ENCODE data around the gene IFRD1. TPM values are rescaled to one million over a fixed set of nuclear protein-coding genes. Genes with fewer than 3 reads are reported as not detected.

Gene IFRD1
- total and polyA plus RNA-seq, 2 donors (not counting 3 experiments of a cell fraction or from before 2014, with no cell fraction given): 16.8 to 43.3 TPM

GRCh38 chr7:112433289-112433688, 17.0 kb upstream of the IFRD1 start:
- Histone ChIP-seq H3K9ac (replicated peaks; ENCODE audit: extremely low read depth, insufficient read depth, low read length) (no peak overlapping the region), H3K9me1 (replicated peaks; ENCODE audit: control insufficient read depth, extremely low read depth, insufficient read depth, low read length) (no peaks in the 10 kb centered on the region), H2AFZ (ENCODE audit: low read depth, low read length) (no peak overlapping the region), H3K4me1 (ENCODE audit: control insufficient read depth, extremely low read depth, insufficient read depth, low read length) (no peaks in the 10 kb centered on the region), H3K79me2 (ENCODE audit: control insufficient read depth, insufficient read depth, low read length) (no peaks in the 10 kb centered on the region), H3K27ac (ENCODE audit: insufficient read depth, low read depth, low read length) (no peak overlapping the region), H3K4me2 (ENCODE audit: insufficient read depth, low read length) (no peak overlapping the region), H4K20me1 (replicated peaks; ENCODE audit: control insufficient read depth, extremely low read depth, insufficient read depth, low read length) (no peaks in the 10 kb centered on the region), H3K9me3 (replicated peaks; ENCODE audit: control insufficient read depth, insufficient read depth, low read length) (no peaks in the 10 kb centered on the region), H3K27me3 (ENCODE audit: control insufficient read depth in 2 of 2, insufficient read depth in 2 of 2, low read length in 2 of 2) (peaks cover 0 to 5% of the 10 kb centered on the region in 2 experiments), H3K36me3 (ENCODE audit: control insufficient read depth in 2 of 2, extremely low read depth in 1 of 2, insufficient read depth in 2 of 2, low read length in 2 of 2) (no peaks in the 10 kb centered on the region), H3K4me3 (replicated peaks in 1 of 3; ENCODE audit: insufficient read depth in 1 of 3, low read depth in 1 of 3, low read length in 3 of 3) (no peak overlapping the region)
- CTCF ChIA-PET: no interaction called here
- TF ChIP-seq GATA2 (IDR thresholded peaks at IDR 0.05; ENCODE audit: insufficient read depth, insufficient read length, low read depth, low read length): no peak
- no peak for TF ChIP-seq POLR2A (IDR thresholded peaks at IDR 0.05; ENCODE audit: low read depth, low read length)
- TF ChIP-seq POLR2AphosphoS5 (IDR thresholded peaks at IDR 0.05; ENCODE audit: insufficient read depth, low read depth, low read length): no peak
- no peak for TF ChIP-seq FOS (IDR thresholded peaks at IDR 0.05; ENCODE audit: borderline replicate concordance, insufficient read depth, low read length)
- no peak for TF ChIP-seq EZH2 (IDR thresholded peaks at IDR 0.05; ENCODE audit: borderline replicate concordance, low read depth, low read length, severe bottlenecking)
- no peak for TF ChIP-seq JUN (IDR thresholded peaks at IDR 0.05; ENCODE audit: borderline replicate concordance, insufficient read depth, insufficient read length, low read depth)
- no peak for TF ChIP-seq MAX (IDR thresholded peaks at IDR 0.05; ENCODE audit: insufficient read depth, insufficient read length)
- TF ChIP-seq, protein P1, sequence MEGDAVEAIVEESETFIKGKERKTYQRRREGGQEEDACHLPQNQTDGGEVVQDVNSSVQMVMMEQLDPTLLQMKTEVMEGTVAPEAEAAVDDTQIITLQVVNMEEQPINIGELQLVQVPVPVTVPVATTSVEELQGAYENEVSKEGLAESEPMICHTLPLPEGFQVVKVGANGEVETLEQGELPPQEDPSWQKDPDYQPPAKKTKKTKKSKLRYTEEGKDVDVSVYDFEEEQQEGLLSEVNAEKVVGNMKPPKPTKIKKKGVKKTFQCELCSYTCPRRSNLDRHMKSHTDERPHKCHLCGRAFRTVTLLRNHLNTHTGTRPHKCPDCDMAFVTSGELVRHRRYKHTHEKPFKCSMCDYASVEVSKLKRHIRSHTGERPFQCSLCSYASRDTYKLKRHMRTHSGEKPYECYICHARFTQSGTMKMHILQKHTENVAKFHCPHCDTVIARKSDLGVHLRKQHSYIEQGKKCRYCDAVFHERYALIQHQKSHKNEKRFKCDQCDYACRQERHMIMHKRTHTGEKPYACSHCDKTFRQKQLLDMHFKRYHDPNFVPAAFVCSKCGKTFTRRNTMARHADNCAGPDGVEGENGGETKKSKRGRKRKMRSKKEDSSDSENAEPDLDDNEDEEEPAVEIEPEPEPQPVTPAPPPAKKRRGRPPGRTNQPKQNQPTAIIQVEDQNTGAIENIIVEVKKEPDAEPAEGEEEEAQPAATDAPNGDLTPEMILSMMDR (IDR thresholded peaks at IDR 0.05; ENCODE audit: extremely low read depth in 1 of 2, insufficient read depth in 1 of 2, low read depth in 1 of 2, low read length in 2 of 2): no peak
- no peak for TF ChIP-seq MYC (IDR thresholded peaks at IDR 0.05; ENCODE audit: low read depth, low read length)
- FAIRE-seq (no peak), DNase-seq (ENCODE audit: low read depth, low spot score) (no peak)
- intact Hi-C loops (cut with micrococcal nuclease): no loop called here
- dilution Hi-C loops (cut with MboI; ENCODE audit: extremely low pct_ligation_motif_present, low sequenced_read_pairs): no loop called here
- POLR2A ChIA-PET: no interaction called here
- no TSS peak for BruUV-seq (replicated peaks)
